Hematopoietic multipotent progenitor cell treated with erythropoietin and hydrocortisone succinate and interleukin-3 and kit ligand, for 4 days (in vitro differentiated cells): ENCODE measurements around the gene GRM8.

Source experiments
- DNase-seq: peaks from one replicate; pipeline ENCODE4 v3.0.0-alpha.2; 2015

The GRM8 gene

DNA sequence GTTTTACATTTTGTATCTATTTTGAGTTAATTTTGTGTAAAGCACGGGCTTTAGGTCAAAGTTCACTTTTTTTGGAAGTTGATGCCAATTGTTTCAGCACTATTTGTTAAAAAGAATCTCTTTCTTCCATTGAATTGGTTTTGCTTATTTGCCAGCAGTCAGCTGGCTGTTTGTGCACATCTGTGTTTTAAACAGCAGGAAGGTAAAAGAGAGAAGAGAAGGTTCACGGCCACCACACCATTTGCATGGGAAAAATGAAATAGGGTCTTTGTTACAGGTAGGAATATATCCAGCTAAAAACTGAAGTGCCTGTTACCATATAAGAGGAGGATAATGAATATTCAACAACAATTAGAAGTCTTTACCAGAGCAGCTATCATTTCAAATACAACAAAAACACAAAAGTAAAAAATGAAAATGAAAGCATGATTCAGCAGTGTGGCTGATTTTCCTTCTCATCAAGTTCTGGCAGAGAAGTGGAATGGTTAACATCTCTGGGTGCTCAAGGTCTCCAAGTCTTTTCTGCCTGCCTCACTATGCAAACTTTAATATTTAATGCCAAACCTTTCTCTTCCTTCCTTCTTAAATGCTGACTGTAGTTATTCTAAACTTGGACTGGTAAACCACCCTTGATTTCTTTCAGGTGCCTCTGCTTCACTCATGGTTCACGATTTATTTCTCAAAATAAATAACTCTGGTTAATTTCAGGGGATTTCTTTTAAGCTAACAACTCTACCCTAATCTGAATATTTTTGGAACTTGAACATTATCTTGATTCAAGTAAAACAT lies 841.5 kb downstream of the GRM8 start:
- DNase-seq: no peak

DNA sequence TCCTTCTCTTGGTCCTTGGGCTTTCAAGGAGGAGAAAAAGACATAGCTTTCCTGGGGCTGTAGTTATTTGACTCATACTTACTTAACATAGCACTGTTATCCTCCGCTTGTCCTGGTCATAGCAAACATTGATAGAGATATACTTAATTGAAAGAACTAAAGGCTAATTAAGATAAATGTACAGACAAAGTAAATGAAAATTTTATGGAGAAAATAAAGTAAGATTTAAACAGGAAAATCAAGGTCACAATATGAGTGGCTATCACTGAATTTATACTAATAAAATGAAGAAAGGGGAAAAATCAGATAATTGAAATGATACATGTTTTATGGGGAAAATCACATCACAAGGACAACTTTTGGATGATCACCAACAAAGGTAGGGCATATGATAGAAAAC lies 849.7 kb downstream of the GRM8 start:
- DNase-seq: no peak

DNA sequence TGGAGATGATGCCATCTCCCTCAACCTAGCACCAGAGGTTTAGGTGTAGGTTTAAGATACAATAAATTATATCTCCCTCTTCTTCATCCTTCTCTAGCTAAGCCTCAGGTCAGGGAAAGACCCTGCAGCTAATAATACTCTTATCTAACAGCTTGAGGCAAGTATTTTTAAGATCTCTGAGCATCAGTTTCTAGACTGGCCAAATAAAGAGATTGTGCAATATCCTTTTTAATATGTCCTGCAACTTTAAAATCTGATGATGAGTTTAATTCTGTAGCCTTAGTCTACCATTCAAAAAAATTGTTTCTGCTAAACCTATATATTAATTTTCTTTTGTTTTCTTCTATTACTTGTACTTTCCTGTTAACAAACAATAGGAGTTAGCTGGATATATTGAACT lies 850.8 kb downstream of the GRM8 start:
- DNase-seq: no peak

DNA sequence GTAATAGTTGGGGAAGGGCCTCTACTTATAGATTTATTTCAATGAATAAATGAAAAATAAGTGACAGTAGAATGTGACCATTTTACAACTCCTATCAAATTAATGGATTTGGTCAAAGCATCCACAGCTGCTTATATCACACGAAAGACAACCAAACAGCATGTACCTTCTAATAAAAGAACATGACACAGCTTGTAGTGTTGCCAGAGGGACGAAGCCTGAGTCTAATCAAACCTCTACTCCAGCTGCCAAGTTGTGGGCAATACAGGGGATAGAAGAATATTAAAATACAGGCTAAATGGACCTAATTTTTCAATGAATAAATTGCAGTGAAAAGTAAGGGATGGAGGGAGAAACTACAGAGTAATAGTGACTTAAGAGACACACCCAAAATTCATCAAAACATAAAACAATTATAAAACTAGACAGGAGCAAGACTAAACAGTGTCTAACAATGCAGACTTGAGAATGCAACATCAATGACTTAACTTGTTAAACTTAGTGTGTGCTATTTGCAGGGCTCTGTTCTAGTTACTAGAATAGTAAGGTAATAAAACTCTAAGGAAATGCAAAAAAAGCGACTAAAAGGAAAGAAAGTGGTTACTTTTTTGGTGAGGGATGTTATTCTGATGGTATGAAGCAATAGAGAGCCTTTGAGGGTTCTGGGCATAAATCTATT lies 853.8 kb downstream of the GRM8 start:
- no peak for DNase-seq

DNA sequence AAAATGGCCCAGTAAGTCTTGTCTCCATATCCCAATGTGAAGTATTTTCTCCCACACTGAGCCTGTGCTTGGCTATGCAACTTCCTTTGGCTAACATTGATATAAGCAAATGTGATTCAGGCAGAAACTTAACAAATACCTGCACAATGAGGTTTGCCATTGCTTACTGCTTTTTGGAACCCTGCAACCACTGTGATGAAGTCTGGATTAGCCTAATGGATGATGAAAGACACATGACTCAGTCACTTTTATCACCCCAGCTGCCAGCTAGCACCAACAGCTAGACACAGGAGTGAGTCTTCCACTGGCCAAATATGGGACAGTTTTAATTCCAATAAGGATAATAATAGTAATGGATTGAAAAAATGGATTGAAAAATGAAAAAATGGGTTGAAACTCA lies 854.5 kb downstream of the GRM8 start:
- DNase-seq: no peak

DNA sequence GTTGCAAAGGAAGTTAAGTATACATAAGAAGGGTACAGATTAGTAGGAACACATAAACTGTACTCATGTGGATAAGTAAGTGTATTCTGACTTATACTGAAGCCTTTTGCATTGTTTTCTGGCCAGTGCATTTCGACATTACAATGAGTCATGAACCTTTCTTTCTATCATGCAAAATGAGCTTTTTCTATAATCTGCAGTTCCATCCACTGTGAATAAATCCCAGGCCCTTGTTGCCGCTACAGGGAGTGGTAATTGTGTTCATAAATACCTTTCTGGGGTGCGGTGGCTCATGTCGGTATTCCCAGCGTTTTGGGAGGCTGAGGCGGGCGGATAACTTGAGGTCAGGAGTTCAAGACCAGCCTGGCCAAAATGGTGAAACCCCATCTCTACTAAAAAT lies 858.3 kb downstream of the GRM8 start:
- DNase-seq: no peak
